TTC549 (cell line): ENCODE results near the gene FKBP3.
"Not testable (repeated sequence)": the region's sequence is repeated elsewhere in the genome, so short reads cannot be mapped to it uniquely, and the experiment has no call there.

Source experiments
- FAIRE-seq: peaks from 2 replicates; lab custom pipeline; 2012; peaks lifted over from hg19 to GRCh38; lab: Jason Lieb, UNC

FKBP3 gene

DNA sequence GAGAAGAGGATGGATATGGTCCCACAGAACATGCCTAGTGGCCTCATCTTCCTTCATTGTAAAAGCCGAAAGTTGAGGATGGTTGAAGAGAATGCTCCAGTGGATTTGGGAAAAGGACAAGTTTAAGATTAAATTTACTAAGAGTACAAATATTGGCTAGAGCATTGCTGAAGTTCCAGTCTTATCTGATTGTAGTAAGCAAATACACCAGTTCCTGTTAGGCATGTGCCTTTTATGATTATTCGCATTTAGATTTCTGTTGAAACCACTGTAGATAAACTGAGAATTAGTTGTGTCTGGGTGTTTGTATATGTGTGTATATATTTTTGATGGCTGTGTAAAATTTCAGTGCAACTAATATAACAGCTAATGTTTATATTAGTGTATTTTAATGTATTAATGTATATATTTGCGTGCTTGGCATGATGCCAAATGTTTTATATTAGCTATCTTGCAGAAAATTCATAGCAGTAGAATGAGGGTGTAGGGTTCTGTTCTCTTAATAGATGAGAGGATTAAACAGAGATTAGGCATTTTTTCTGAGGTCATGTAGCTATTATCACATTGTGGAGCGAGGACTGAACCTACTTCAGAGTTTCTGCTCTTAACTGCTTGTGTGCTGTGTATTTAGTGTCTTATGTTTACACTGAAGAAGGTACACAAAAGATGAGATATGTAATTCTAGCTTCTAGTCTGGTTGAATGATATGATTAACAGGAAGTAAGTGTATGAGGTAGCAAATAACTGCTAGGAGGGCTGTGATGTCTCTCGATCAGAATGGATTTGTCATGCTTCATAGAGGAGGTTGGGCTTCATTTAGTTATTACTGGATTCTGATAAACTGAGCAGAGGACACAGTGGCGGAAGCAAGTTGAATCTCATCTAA, 21.1 kb downstream of the FKBP3 start:
- FAIRE-seq = no peak

DNA sequence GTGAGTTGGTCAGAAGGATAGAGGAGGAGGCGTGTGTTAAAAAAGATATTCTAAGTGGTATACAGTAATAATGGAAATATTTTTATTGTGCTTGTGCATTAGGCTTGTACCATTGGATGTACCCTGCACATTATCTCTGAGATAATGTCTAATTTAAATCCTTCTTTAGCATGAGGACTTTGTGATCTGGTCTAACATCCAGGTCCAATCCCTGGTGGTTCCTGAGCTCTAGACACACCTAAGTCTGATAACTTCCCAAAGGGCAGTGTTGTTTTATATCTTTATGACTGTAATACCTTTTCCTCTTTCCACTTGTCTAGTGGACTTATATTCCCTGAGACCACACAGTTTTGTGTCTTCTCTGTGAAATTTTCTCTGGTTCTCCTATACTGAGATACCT, 29.7 kb downstream of the FKBP3 start:
- FAIRE-seq = no peak

DNA sequence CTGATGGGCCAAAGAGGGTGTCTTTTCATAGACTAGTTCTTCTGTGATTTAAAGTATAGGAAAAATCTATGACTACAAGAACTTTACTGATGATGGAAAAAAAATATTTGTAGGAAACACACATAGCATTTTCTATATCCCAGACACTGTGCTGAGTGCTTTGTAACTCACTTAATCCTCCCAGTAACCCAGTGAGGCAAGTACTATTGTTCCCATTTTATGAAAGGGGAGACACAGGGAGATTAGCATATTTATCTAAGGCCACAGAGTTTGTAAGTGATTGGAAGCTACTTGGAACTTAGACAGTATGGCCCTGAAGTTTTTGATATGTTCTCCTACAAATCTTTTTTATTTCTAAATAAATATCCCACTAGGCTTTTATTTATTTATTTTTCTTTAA, 30.5 kb downstream of the FKBP3 start:
- no peak for FAIRE-seq

DNA sequence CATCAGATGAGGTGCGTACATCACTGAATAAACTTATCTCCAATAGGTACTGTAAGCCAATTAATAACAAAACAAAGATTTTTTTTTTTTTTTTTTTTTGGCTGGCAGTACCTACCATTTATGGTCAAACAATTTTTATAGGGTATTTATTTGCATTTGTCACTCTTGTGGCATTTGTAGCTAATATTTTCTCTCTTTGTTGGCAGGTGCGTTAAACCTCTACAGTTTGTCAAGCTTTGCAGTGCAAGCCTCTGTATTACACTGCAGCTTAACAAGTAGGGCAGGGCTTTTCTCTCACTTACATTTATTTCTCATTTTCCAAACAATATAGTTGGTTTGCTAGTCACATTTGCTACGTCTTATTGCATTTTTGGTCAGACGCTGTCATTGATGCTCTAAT, 38.1 kb downstream of the FKBP3 start:
- no peak for FAIRE-seq

DNA sequence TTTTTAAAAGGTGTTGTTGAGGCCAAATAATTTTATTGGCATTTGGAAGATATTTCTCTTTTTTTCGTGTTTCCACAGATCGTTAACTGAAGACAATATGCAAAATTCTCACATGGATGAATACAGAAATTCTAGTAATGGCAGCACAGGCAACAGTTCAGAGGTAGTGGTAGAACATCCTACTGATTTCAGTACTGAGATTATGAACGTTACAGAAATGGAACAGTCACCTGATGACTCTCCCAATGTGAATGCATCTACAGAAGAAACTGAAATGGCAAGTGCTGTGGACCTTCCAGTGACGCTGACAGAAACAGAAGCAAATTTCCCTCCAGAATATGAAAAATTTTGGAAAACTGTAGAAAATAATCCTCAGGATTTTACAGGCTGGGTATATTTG, 39.1 kb downstream of the FKBP3 start:
- no peak for FAIRE-seq

GRCh38 chr14:45094275-45094674, 40.0 kb downstream of the FKBP3 start:
- no peak for FAIRE-seq

DNA sequence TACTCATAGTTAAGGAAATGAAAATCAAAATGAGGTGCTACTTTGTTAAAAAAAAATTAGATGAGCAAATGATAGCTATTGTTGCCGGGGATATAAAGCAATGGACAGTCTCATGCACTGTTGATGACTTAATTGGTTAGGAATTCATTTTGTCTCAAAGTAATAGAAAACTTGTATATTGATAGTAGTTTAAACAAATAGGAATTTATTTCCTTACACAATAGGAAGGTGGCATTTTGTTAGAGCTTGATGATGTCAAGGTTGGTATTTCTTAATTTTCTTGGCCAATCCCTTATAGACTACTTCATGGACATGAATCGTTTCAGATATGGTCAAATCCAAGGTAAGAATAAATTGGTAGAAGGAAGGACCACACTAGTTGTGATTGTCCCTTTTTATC, 42.6 kb downstream of the FKBP3 start:
- no peak for FAIRE-seq

GRCh38 chr14:45089813-45090212, 44.5 kb downstream of the FKBP3 start:
- no peak for FAIRE-seq

DNA sequence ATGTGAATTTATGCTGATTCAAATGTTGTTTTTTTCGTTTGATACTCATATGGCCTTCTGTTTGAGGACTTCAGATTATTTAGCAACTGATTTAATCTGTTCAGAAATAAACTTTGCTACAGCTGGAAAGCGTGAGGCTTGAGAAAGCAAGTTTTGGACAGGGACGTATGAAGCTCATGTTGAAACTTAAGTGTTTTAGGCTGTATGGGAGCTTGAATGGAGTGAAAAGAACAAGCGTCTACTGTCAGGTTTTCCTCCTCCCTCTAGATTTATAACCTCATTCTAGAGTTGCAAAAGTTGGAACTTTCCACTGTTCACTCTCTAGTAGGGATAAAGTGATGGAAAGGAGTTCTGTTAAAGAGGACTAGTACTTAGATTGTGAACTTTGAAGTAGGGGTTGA, 49.3 kb downstream of the FKBP3 start:
- FAIRE-seq = no peak

GRCh38 chr14:45083976-45084722, 50.1 kb downstream of the FKBP3 start, which contains the start of gene PRPF39:
Gene PRPF39, plus strand, starts transcription at chr14:45084116. Its CDS starts 11,124 bp downstream, at chr14:45095240.
- FAIRE-seq = no peak

DNA sequence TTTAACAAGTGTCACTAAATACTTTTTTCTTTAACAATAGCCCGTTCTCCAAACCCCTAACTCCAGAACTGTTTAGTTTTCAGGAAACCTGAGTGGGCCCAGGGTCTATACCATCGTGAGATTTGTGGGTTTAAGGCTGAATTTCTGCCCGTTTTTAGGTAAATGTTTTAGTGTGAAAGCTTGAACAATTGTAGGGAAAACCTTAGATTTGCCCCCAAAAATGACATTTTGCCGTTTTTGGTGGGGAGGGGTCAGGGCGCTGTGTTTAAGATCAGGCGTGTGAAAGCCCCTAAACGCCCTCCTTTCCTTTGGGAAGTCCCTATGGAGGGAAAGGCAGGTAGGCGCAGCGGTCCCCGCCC, 50.7 kb downstream of the FKBP3 start:
- FAIRE-seq = no peak

GRCh38 chr14:45082420-45082819, 51.9 kb downstream of the FKBP3 start:
- no peak for FAIRE-seq

DNA sequence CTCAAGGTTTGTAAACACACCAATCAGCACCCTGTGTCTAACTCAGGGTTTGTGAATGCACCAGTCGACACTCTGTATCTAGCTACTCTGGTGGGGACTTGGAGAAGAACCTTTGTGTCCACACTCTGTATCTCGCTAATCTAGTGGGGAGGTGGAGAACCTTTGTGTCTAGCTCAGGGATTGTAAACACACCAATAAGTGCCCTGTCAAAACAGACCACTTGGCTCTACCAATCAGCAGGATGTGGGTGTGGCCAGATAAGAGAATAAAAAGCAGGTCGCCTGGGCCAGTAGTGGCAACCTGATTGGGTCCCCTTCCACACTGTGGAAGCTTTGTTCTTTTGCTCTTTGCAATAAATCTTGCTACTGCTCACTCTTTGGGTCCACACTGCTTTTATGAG, 53.2 kb downstream of the FKBP3 start:
- FAIRE-seq = not testable (repeated sequence)

DNA sequence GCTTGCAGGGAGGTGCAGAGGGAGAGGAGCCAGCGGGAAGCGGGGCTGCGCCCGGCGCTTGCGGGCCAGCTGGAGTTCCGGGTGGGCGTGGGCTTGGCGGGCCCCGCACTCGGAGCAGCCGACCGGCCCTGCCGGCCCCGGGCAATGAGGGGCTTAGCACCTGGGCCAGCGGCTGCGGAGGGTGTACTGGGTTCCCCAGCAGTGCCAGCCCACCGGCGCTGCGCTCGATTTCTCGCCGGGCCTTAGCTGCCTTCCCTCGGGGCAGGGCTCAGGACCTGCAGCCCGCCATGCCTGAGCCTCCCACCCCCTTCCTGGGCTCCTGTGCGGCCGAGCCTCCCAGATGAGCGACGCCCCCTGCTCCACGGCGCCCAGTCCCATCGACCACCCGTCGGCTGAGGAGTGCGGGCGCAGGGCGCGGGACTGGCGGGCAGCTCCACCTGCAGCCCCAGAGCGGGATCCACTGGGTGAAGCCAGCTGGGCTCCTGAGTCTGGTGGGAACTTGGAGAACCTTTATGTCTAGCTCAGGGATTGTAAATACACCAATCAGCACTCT, 53.8 kb downstream of the FKBP3 start:
- not testable (repeated sequence) for FAIRE-seq

DNA sequence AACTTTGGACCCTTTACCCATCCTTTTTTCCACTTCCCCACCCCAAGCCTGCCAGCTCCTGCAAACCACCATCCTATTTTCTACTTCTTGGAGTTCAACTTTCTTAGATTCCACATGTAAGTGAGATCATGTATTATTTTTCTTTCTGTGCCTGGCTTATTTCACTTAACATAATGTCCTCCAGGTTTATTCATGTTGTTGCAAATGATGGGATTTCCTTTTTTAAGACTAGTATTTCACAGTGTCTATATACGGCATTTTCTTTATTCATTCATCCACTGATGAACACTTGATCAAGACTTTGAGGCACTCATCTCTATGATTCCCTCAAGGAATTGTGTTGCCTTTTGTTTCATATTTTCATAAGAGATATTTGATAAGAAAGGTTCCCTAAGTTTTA, 56.0 kb downstream of the FKBP3 start:
- FAIRE-seq = no peak

DNA sequence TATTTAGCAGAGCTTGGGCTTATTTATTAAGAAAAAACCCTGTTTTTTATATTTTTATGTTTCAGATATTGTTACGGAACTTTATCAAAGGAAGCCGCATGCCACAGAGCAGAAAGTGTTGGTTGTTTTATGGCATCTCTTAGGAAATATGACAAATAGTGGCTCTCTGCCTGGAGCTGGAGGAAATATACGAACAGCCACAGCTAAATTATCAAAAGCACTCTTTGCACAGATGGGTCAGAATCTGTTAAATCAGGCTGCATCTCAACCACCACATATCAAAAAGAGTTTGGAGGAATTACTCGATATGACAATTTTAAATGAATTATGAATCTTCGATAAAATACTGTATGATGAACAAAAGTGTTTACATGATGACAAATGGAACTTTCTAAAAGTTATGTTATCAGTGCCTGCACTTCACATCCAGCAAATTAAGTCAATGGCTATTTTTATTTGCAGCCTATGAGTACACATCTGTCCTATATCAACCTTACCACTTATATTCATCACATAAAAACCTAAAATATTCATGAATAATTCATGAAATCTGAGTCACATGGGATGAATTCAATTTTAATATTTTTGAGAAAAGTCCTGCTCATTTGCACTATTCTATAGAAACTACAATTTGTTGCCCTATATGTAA, 60.9 kb downstream of the FKBP3 start:
- no peak for FAIRE-seq

DNA sequence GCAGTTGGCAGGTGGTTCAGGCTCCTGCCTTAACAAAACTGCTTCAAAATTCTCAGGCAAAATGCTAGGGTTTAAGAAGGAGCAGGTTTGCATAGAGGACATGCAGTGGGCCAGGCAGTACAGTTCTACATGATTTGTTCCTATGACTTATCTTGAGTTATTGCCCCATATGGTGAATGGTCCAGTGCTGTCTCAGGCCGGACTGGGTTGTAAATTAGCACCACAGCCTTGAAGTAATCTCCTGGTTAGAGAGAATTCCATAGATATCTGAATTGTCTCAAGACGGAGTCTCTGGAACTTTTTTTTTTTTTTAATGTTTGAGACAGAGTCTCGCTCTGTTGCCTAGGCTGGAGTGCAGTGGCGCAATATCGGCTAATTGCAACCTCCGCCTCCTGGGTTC, 62.2 kb downstream of the FKBP3 start:
- no peak for FAIRE-seq

DNA sequence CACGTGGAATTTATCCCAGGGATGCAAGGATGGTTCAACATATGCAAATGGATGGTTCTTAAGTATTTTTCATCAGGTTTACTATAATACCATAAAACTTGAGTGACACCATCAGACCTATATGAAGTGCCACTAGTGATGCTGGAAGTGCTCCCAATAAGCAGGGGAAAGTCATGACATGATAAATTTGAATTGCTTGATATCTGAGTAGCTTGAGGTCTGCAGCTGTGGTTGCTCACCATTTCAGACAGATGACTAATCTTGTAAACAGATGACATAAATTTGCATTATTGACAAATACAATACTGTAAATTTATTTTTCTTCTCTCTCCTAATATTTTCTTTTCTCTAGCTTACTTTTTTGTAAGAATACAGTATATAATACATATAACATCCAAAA, 64.1 kb downstream of the FKBP3 start:
- FAIRE-seq = no peak

GRCh38 chr14:45068396-45068795, 65.9 kb downstream of the FKBP3 start:
- FAIRE-seq = no peak

GRCh38 chr14:45066667-45067066, 67.6 kb downstream of the FKBP3 start:
- FAIRE-seq = peak; percentile 68

DNA sequence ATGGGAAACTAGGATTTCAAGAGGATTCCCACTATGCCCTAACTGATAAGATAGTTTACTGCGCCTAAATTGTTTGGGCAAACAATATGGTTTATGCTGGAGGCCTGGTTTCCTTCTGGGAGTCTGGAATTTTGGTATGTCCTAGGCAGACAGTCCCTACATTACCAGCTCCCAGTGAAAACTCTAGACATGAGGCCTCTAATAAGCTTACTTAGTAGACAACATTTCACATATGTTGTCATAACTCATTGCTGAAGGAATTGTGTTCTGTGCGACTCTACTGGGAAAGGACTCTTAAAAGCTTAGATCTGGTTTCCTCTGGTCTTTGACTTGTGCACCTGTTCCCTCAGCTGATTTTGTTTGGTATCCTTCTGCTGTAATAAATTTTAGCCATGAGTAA, 68.3 kb downstream of the FKBP3 start:
- FAIRE-seq = no peak
